Neural progenitor cell (in vitro differentiated cells): Measurements from ENCODE around the gene QRFP. TPM values are rescaled to one million over a fixed set of nuclear protein-coding genes. Genes with fewer than 3 reads are reported as not detected.

Experiments
- DNase-seq: peaks from one replicate; pipeline ENCODE4 v3.0.0-alpha.2; 2016; ENCODE audit warnings: low spot score
- H2AFZ ChIP-seq: fragments of 200-600 bp; sonication (generic); replicated peaks from 2 replicates; pipeline ENCODE4 v1.6.1; 2016; ENCODE audit warnings: antibody characterized with exemption
- H3F3A ChIP-seq: fragments of 200-600 bp; sonication (generic); 2 replicates; pipeline ENCODE4 v1.6.1; 2016; ENCODE audit warnings: antibody characterized with exemption, low read depth
- H3K27ac ChIP-seq: fragments of 200-600 bp; sonication (generic); 2 replicates; pipeline ENCODE4 v1.5.1; 2016; ENCODE audit warnings: mild to moderate bottlenecking
- H3K27me3 ChIP-seq: fragments of 200-600 bp; sonication (generic); 2 replicates; pipeline ENCODE4 v1.6.1; 2016; ENCODE audit warnings: mild to moderate bottlenecking, moderate library complexity
- H3K36me3 ChIP-seq: fragments of 200-600 bp; sonication (generic); 2 replicates; pipeline ENCODE4 v1.5.1; 2016
- H3K4me1 ChIP-seq: fragments of 200-600 bp; sonication (generic); 2 replicates; pipeline ENCODE4 v1.6.1; 2016; ENCODE audit warnings: mixed run types
- H3K4me2 ChIP-seq: fragments of 200-600 bp; sonication (generic); 2 replicates; pipeline ENCODE4 v1.6.1; 2016
- H3K4me3 ChIP-seq: fragments of 200-600 bp; sonication (generic); 2 replicates; pipeline ENCODE4 v1.5.1; 2016
- H3K79me2 ChIP-seq: fragments of 200-600 bp; sonication (generic); 2 replicates; pipeline ENCODE4 v1.6.1; 2016; ENCODE audit warnings: low read depth
- H3K9ac ChIP-seq: fragments of 200-600 bp; sonication (generic); 2 replicates; pipeline ENCODE4 v1.6.1; 2016
- H3K9me3 ChIP-seq: fragments of 200-600 bp; sonication (generic); 2 replicates; pipeline ENCODE4 v1.5.1; 2016; ENCODE audit warnings: low read depth
- H4K20me1 ChIP-seq: fragments of 200-600 bp; sonication (generic); 2 replicates; pipeline ENCODE4 v1.6.1; 2016; ENCODE audit warnings: low read depth
- H3K27ac Mint-ChIP-seq: 3 replicates; pipeline ENCODE4 v1.8.0; 2021; ENCODE audit warnings: mixed read lengths
- H3K27me3 Mint-ChIP-seq: 2 replicates; pipeline ENCODE4 v1.8.0; 2022; ENCODE audit warnings: low read depth, mild to moderate bottlenecking, inconsistent platforms, moderate library complexity, mixed read lengths; ENCODE audit not compliant: insufficient read depth
- H3K36me3 Mint-ChIP-seq: 3 replicates; pipeline ENCODE4 v1.8.0; 2021; ENCODE audit warnings: mixed read lengths
- H3K4me1 Mint-ChIP-seq: 3 replicates; pipeline ENCODE4 v1.8.0; 2021; ENCODE audit warnings: mixed read lengths
- H3K4me3 Mint-ChIP-seq: 3 replicates; pipeline ENCODE4 v1.8.0; 2021; ENCODE audit warnings: mild to moderate bottlenecking, moderate library complexity, mixed read lengths
- H3K9me3 Mint-ChIP-seq: 3 replicates; pipeline ENCODE4 v1.8.0; 2020; ENCODE audit warnings: mixed read lengths
- EZH2 ChIP-seq: fragments of 200-600 bp; sonication (generic); IDR thresholded peaks from 2 replicates; pipeline ENCODE4 v1.6.1; 2017; ENCODE audit warnings: antibody characterized with exemption, mild to moderate bottlenecking, moderate library complexity
- EZH2phosphoT487 ChIP-seq: fragments of 200-600 bp; sonication (generic); IDR thresholded peaks from 2 replicates; pipeline ENCODE4 v1.6.1; 2017; ENCODE audit warnings: antibody characterized with exemption
- total RNA-seq: library from RNA; depleted of rRNA; stranded (reverse); fragments of >200 nt; gene quantifications from 2 replicates; pipeline ENCODE4 v1.2.3, GENCODE V29; 2015; ENCODE audit warnings: low replicate concordance
- TF ChIP-seq, protein P1 (sequence below): fragments of 200-600 bp; sonication (generic); IDR thresholded peaks from 2 replicates; pipeline ENCODE4 v1.5.1; 2017; ENCODE audit warnings: antibody characterized with exemption, mild to moderate bottlenecking

QRFP gene
- total RNA-seq, 1 donor from 2014 or later, result not detected

DNA sequence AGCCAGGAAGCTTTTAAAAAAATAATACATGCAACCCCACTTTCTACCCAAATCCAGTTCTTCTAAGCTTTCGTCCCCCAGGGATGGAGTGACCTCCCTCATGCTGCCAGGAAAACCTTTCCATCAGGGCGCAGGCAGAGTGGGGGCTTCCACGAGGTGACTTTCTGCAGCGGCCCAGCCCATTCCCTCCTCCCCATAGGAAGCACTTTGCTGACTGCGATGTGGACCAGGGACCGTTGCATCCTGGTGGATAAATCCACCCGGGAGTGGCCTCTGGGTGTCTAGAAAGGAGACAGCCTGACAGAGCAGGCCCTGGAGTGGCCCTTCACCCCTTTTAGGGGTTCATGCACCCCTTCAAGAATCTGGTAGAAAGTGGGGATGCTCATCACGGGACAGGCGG is 1.6 kb downstream of the QRFP start:
- Mint-ChIP-seq H3K36me3 (no peaks in the 10 kb centered on the region), H3K4me3 (no peak overlapping the region), H3K27ac (peak overlapping the region; percentile 57), H3K4me1 (peaks cover 44% of the 10 kb centered on the region), H3K9me3 (no peaks in the 10 kb centered on the region), H3K27me3 (peaks cover 10% of the 10 kb centered on the region)
- H3K79me2 ChIP-seq, result no peaks in the 10 kb centered on the region
- no peaks in the 10 kb centered on the region for H3K4me1 ChIP-seq
- no peak for DNase-seq
- H4K20me1 ChIP-seq, result peaks cover 60% of the 10 kb centered on the region
- no peak overlapping the region for H3K4me3 ChIP-seq
- H3K9me3 ChIP-seq, result no peaks in the 10 kb centered on the region
- TF ChIP-seq, protein P1, sequence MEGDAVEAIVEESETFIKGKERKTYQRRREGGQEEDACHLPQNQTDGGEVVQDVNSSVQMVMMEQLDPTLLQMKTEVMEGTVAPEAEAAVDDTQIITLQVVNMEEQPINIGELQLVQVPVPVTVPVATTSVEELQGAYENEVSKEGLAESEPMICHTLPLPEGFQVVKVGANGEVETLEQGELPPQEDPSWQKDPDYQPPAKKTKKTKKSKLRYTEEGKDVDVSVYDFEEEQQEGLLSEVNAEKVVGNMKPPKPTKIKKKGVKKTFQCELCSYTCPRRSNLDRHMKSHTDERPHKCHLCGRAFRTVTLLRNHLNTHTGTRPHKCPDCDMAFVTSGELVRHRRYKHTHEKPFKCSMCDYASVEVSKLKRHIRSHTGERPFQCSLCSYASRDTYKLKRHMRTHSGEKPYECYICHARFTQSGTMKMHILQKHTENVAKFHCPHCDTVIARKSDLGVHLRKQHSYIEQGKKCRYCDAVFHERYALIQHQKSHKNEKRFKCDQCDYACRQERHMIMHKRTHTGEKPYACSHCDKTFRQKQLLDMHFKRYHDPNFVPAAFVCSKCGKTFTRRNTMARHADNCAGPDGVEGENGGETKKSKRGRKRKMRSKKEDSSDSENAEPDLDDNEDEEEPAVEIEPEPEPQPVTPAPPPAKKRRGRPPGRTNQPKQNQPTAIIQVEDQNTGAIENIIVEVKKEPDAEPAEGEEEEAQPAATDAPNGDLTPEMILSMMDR, result no peak
- TF ChIP-seq EZH2 (no peak), EZH2phosphoT487 (no peak)
- H3K4me2 ChIP-seq, result no peak overlapping the region
- no peak overlapping the region for H3K27ac ChIP-seq
- H3K27me3 ChIP-seq, result no peaks in the 10 kb centered on the region
- H3K36me3 ChIP-seq, result no peaks in the 10 kb centered on the region
- no peak overlapping the region for H3K9ac ChIP-seq
- H2AFZ ChIP-seq, result no peak overlapping the region
- H3F3A ChIP-seq, result peaks cover 23% of the 10 kb centered on the region

DNA sequence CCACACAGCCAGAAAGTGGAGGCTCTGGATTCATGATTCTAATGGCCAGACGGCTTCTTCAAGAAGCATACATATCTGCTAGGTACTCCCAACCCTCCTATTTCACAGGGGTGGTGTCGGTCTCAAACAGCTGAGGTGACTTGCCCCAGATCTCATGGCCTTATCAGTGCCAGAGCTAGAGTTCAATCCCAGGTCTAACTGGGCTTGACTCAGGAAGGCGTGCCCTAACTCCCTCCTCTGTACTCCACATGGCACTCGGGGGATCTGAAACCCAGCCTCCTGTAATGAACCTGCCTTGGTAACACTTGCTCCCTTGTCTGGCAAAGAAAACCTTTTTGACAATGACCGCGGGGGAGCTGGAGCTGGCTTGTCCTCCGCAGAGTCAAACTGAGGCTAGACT is 2.1 kb downstream of the QRFP start:
- no peaks in the 10 kb centered on the region for H3K9me3 Mint-ChIP-seq
- Histone ChIP-seq H3K9me3 (no peaks in the 10 kb centered on the region), H3K79me2 (no peaks in the 10 kb centered on the region), H3K36me3 (no peaks in the 10 kb centered on the region), H2AFZ (no peak overlapping the region), H3K9ac (no peak overlapping the region), H3K4me2 (no peak overlapping the region), H3F3A (peaks cover 23% of the 10 kb centered on the region), H3K4me1 (no peaks in the 10 kb centered on the region), H3K27me3 (no peaks in the 10 kb centered on the region), H3K4me3 (no peak overlapping the region), H4K20me1 (peaks cover 60% of the 10 kb centered on the region), H3K27ac (no peak overlapping the region)
- H3K4me1 Mint-ChIP-seq, result peaks cover 42% of the 10 kb centered on the region
- H3K27me3 Mint-ChIP-seq, result peaks cover 10% of the 10 kb centered on the region
- TF ChIP-seq EZH2, result no peak
- TF ChIP-seq, protein P1, result no peak
- TF ChIP-seq EZH2phosphoT487, result no peak
- no peaks in the 10 kb centered on the region for H3K36me3 Mint-ChIP-seq
- H3K27ac Mint-ChIP-seq, result peak overlapping the region; percentile 57
- H3K4me3 Mint-ChIP-seq, result no peak overlapping the region
- DNase-seq, result no peak

DNA sequence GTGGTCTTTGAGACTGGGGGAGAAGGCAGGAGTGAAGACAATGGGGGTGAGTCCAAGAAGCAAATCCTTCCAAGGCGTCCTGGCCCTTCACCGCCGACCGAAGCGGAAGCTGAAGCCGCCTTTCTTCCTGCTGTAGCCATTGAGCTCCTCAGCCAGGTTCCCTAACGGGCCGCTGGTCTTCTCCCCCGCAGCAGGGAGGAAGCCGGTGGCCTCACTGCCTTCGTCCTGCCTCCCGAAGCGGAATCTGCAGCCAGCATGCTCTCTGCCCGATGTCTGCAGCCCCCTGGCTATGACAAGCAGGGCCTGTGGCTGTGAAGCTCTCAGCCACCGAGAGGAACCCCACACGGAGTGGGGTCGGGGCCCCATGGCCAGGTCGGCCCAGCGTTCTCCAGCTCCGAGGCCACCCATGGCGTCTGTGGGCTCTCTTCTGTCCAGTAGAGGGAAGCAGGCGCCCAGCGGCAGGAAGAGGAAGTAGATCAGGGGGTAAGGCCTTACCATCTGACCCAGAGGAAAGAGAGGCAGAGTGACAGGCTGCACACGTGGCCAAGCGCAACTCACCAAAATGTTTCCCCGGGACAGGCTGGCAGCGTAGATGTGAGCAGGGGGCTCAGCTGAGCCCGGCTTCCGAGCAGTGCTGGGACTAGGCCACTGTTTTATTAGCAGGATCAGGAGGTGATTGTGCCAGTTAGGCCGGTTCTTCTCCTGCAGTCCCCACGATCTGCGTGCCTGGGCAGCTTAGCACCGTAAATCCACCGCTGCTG is 3.1 kb downstream of the QRFP start:
- no peak overlapping the region for H2AFZ ChIP-seq
- Mint-ChIP-seq H3K9me3 (no peaks in the 10 kb centered on the region), H3K27ac (no peak overlapping the region), H3K4me1 (peaks cover 42% of the 10 kb centered on the region), H3K27me3 (peaks cover 10% of the 10 kb centered on the region), H3K4me3 (no peak overlapping the region), H3K36me3 (no peaks in the 10 kb centered on the region)
- H3K4me3 ChIP-seq, result no peak overlapping the region
- no peak overlapping the region for H3K27ac ChIP-seq
- TF ChIP-seq, protein P1, result peak; percentile 58
- TF ChIP-seq EZH2phosphoT487, result no peak
- H3K27me3 ChIP-seq, result no peaks in the 10 kb centered on the region
- H3K9me3 ChIP-seq, result no peaks in the 10 kb centered on the region
- H3K36me3 ChIP-seq, result no peaks in the 10 kb centered on the region
- peaks cover 60% of the 10 kb centered on the region for H4K20me1 ChIP-seq
- H3K79me2 ChIP-seq, result no peaks in the 10 kb centered on the region
- peak; percentile 78 for DNase-seq
- H3K4me1 ChIP-seq, result no peaks in the 10 kb centered on the region
- H3K4me2 ChIP-seq, result no peak overlapping the region
- peaks cover 23% of the 10 kb centered on the region for H3F3A ChIP-seq
- H3K9ac ChIP-seq, result no peak overlapping the region
